H1 (cell line): ENCODE measurements around the gene MPHOSPH10. TPM values are rescaled to one million over a fixed set of nuclear protein-coding genes. Genes with fewer than 3 reads are reported as not detected.

Experiments used
- CREB1 ChIP-seq: IDR thresholded peaks from 2 replicates; pipeline ENCODE4 v1.6.1; 2012; ENCODE audit warnings: inconsistent platforms
- EZH2 ChIP-seq: fragments of 200-600 bp; sonication (generic); IDR thresholded peaks from 2 replicates; pipeline ENCODE4 v1.7.1; 2012; ENCODE audit warnings: low read depth, mild to moderate bottlenecking, moderate library complexity, low read length, inconsistent platforms; ENCODE audit not compliant: severe bottlenecking
- KDM5A ChIP-seq: fragments of 200-600 bp; IDR thresholded peaks from 2 replicates; pipeline ENCODE4 v1.7.1; 2012; ENCODE audit warnings: mild to moderate bottlenecking, low read length, inconsistent platforms, mixed read lengths
- PHF8 ChIP-seq: fragments of 200-600 bp; sonication (generic); conservative IDR thresholded peaks from 2 replicates; pipeline ENCODE4 v1.7.1; 2012; ENCODE audit warnings: low read depth, mild to moderate bottlenecking, inconsistent platforms, low read length, moderate library complexity
- POLR2AphosphoS5 ChIP-seq: IDR thresholded peaks from 2 replicates; pipeline ENCODE4 v1.6.1; 2011; ENCODE audit warnings: low read depth, low read length
- RAD21 ChIP-seq, 2 experiments: IDR thresholded peaks in 1 of 2; conservative IDR thresholded peaks in 1 of 2; 2 replicates each; pipeline ENCODE4 v1.6.1; 2011; ENCODE audit warnings: low read depth in 2 of 2, low read length in 2 of 2, improper control_type of control experiment in 1 of 2, inconsistent platforms in 1 of 2, mild to moderate bottlenecking in 1 of 2, moderate library complexity in 1 of 2
- polyA plus RNA-seq, 7 experiments: library from polyadenylated mRNA; depleted of rRNA in 3 of 7; stranded (reverse) in 5 of 7; unstranded in 2 of 7; fragments of >200 nt in 5 of 7; fragments of 200-250 nt in 2 of 7; gene quantifications; 1 replicate in 5 of 7; 2 replicates in 1 of 7; 4 replicates in 1 of 7; pipeline versions ENCODE4 v1.2.1 to v1.2.3, GENCODE V29; 2011 to 2013; ENCODE audit warnings: missing spikeins in 2 of 7, mixed read lengths in 2 of 7
- total RNA-seq: library from RNA; stranded (reverse); fragmentation: NEBNext Ultra II Directional; extraction: Animal tissue kit (Norgen Biotek cat#: 25700); gene quantifications from 2 replicates; pipeline ENCODE4 v1.2.1, GENCODE V29; 2021

MPHOSPH10 gene
- total and polyA plus RNA-seq, 2 of the 8 experiments (the other 6 are each of a cell fraction or from before 2014, with no cell fraction given): 4.5 to 39.1 TPM

- TF ChIP-seq RAD21 (IDR thresholded peaks at IDR 0.05 in 1 of 2, conservative IDR thresholded peaks at IDR 0.05 in 1 of 2; ENCODE audit: low read depth in 2 of 2, low read length in 2 of 2) (no peak), KDM5A (no peak), PHF8 (no peak), EZH2 (no peak), POLR2AphosphoS5 (no peak), CREB1 (no peak)
These were observed 1.1 kb upstream of the MPHOSPH10 start (continued) for GRCh38 chr2:71129114-71129901.
